ENCODE results near the gene TPCN2.
"Not testable (repeated sequence)": the region's sequence is repeated elsewhere in the genome, so short reads cannot be mapped to it uniquely, and the experiment has no call there.

TPCN2 gene

GRCh38 chr11:69130654-69131053, 81.9 kb downstream of the TPCN2 start:
- no peak for DNase-seq (ENCODE audit: low read depth)

- no peak for DNase-seq (ENCODE audit: low read depth)
These were observed 82.4 kb downstream of the TPCN2 start for GRCh38 chr11:69131121-69131566.

GRCh38 chr11:69131644-69132300, 83.0 kb downstream of the TPCN2 start:
- no peak for DNase-seq (ENCODE audit: low read depth)

GRCh38 chr11:69132301-69132670, 83.6 kb downstream of the TPCN2 start:
- DNase-seq (ENCODE audit: low read depth), result no peak

- DNase-seq (ENCODE audit: low read depth), result no peak
These were observed 84.5 kb downstream of the TPCN2 start for GRCh38 chr11:69133251-69133650.

- not testable (repeated sequence) for DNase-seq (ENCODE audit: low read depth)
These were observed 85.5 kb downstream of the TPCN2 start for GRCh38 chr11:69134182-69134581.

- DNase-seq (ENCODE audit: low read depth), result no peak
These were observed 86.2 kb downstream of the TPCN2 start for GRCh38 chr11:69134957-69135356.

- DNase-seq (ENCODE audit: low read depth), result no peak
These were observed 87.0 kb downstream of the TPCN2 start for GRCh38 chr11:69135420-69136363.

- DNase-seq (ENCODE audit: low read depth), result no peak
These were observed 87.7 kb downstream of the TPCN2 start for GRCh38 chr11:69136471-69136870.

- no peak for DNase-seq (ENCODE audit: low read depth)
These were observed 88.6 kb downstream of the TPCN2 start for GRCh38 chr11:69137151-69137844.

- no peak for DNase-seq (ENCODE audit: low read depth)
These were observed 89.5 kb downstream of the TPCN2 start for GRCh38 chr11:69138265-69138664.

- DNase-seq (ENCODE audit: low read depth), result not testable (repeated sequence)
These were observed 91.4 kb downstream of the TPCN2 start for GRCh38 chr11:69140161-69140560.

GRCh38 chr11:69140635-69141034, 91.9 kb downstream of the TPCN2 start:
- no peak for DNase-seq (ENCODE audit: low read depth)

- DNase-seq (ENCODE audit: low read depth), result no peak
These were observed 93.0 kb downstream of the TPCN2 start for GRCh38 chr11:69141742-69142141.

GRCh38 chr11:69142895-69143294, 94.2 kb downstream of the TPCN2 start:
- DNase-seq (ENCODE audit: low read depth), result no peak

- no peak for DNase-seq (ENCODE audit: low read depth)
These were observed 95.8 kb downstream of the TPCN2 start for GRCh38 chr11:69144316-69145049.

- no peak for DNase-seq (ENCODE audit: low read depth)
These were observed 96.3 kb downstream of the TPCN2 start for GRCh38 chr11:69145050-69145380.

- no peak for DNase-seq (ENCODE audit: low read depth)
These were observed 99.6 kb downstream of the TPCN2 start for GRCh38 chr11:69148377-69148762.

GRCh38 chr11:69148806-69149205, 100.1 kb downstream of the TPCN2 start:
- DNase-seq (ENCODE audit: low read depth), result no peak

GRCh38 chr11:69149338-69150045, 100.8 kb downstream of the TPCN2 start:
- not testable (repeated sequence) for DNase-seq (ENCODE audit: low read depth)

- no peak for DNase-seq (ENCODE audit: low read depth)
These were observed 101.4 kb downstream of the TPCN2 start for GRCh38 chr11:69150175-69150574.
